Measurements from ENCODE around the gene STAP1.

The STAP1 gene

DNA sequence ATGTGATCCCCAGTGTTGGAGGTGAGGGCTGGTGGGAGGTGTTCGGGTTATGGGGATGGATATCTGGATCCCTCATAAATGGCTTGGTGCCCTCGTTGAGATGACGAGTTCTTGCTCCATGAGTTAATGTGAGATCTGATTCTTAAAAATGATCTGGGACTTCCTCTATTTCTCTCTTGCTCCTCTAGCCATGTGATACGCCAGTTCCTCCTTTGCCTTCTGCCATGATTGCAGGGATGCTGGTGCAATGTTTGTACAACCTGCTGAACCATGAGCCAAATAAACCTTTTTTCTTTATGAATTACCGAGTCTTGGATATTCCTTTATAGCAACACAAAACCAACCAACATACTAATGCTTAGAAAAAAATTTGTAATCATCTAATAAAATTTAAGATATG, 56.6 kb downstream of the STAP1 start:
- Histone ChIP-seq H3K27me3 (no peaks in the 10 kb centered on the region), H3K27ac (no peak overlapping the region), H3K9me3 (no peaks in the 10 kb centered on the region), H3K4me1 (ENCODE audit: control insufficient read depth in 1 of 2, insufficient read depth in 1 of 2, low read depth in 1 of 2, low read length in 1 of 2) (no peaks in the 10 kb centered on the region), H3K36me3 (peaks cover 21% of the 10 kb centered on the region), H3K4me3 (ENCODE audit: low read depth in 1 of 2, low read length in 1 of 2) (no peak overlapping the region)
- TF ChIP-seq, protein P1, sequence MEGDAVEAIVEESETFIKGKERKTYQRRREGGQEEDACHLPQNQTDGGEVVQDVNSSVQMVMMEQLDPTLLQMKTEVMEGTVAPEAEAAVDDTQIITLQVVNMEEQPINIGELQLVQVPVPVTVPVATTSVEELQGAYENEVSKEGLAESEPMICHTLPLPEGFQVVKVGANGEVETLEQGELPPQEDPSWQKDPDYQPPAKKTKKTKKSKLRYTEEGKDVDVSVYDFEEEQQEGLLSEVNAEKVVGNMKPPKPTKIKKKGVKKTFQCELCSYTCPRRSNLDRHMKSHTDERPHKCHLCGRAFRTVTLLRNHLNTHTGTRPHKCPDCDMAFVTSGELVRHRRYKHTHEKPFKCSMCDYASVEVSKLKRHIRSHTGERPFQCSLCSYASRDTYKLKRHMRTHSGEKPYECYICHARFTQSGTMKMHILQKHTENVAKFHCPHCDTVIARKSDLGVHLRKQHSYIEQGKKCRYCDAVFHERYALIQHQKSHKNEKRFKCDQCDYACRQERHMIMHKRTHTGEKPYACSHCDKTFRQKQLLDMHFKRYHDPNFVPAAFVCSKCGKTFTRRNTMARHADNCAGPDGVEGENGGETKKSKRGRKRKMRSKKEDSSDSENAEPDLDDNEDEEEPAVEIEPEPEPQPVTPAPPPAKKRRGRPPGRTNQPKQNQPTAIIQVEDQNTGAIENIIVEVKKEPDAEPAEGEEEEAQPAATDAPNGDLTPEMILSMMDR (IDR thresholded peaks at IDR 0.05) = no peak

GRCh38 chr4:67616478-67616877, 58.0 kb downstream of the STAP1 start:
- Histone ChIP-seq H3K4me1 (ENCODE audit: control insufficient read depth in 1 of 2, insufficient read depth in 1 of 2, low read depth in 1 of 2, low read length in 1 of 2) (no peaks in the 10 kb centered on the region), H3K27me3 (no peaks in the 10 kb centered on the region), H3K36me3 (peaks cover 34% of the 10 kb centered on the region), H3K9me3 (no peaks in the 10 kb centered on the region), H3K27ac (no peak overlapping the region), H3K4me3 (ENCODE audit: low read depth in 1 of 2, low read length in 1 of 2) (no peak overlapping the region)
- TF ChIP-seq, protein P1 (IDR thresholded peaks at IDR 0.05) = no peak

DNA sequence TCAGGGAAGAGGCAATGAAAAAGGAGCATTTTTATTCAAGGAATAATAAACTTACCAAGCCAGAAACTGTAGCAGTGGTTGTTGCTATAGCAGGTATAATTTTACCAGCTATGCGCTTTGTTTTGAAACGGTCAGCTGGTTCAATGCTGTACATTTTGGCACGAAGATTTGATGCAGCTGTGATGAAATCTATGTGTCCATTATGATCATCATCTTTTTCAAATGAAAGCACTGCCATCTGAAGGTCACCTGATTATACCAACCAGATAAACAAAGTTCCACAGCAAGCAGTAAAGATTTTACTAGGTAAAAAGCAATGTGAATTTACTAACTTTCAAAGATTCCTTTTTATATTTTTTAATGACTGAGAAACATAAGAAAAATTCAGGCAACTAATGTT, 66.4 kb downstream of the STAP1 start:
- Histone ChIP-seq H3K9me3 (no peaks in the 10 kb centered on the region), H3K4me3 (ENCODE audit: low read depth in 1 of 2, low read length in 1 of 2) (no peak overlapping the region), H3K27ac (no peak overlapping the region), H3K4me1 (ENCODE audit: control insufficient read depth in 1 of 2, insufficient read depth in 1 of 2, low read depth in 1 of 2, low read length in 1 of 2) (no peaks in the 10 kb centered on the region), H3K36me3 (peaks cover 85% of the 10 kb centered on the region), H3K27me3 (no peaks in the 10 kb centered on the region)
- TF ChIP-seq, protein P1 (IDR thresholded peaks at IDR 0.05) = no peak

DNA sequence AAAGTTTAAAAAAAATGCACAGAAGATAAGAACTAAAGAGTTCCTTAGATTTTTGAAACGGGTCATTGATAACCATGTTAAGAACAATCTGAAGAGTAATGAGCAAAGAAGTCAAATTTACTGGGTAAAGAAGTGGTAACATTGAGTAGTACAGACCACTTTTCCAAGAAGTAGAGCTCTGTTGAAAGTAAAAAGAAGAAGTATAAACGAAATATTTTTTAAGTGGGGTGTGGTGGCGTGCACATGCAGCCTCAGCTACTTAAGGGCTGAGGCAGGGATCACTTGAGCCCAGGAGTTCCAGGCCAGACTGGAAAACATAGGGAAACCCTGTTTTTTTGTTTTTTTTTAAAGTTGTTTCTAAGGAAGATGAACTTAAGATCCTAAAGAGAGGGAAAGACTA, 74.0 kb downstream of the STAP1 start:
- Histone ChIP-seq H3K4me1 (ENCODE audit: control insufficient read depth in 1 of 2, insufficient read depth in 1 of 2, low read depth in 1 of 2, low read length in 1 of 2) (no peaks in the 10 kb centered on the region), H3K4me3 (ENCODE audit: low read depth in 1 of 2, low read length in 1 of 2) (no peak overlapping the region), H3K9me3 (no peaks in the 10 kb centered on the region), H3K27ac (no peak overlapping the region), H3K27me3 (no peaks in the 10 kb centered on the region), H3K36me3 (peaks cover 83% of the 10 kb centered on the region)
- TF ChIP-seq, protein P1 (IDR thresholded peaks at IDR 0.05) = no peak

DNA sequence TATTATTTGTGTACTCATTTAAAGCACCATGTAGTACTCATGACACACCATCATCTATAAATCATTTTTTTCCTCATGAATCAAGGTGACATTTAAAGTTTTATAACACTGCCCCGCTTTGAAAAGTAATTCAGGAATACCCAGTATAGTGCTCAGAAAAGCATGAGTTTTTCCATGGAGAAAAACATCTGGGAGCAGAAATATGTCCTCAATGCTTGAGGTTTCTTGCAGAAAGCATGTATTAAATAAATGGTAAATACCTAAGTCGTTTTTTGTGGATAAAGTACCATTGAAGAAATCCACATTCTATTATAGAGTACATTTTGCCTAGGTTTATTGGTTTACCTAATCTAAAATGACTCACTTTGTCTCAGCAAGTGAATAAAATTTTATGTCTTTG, 76.2 kb downstream of the STAP1 start:
- H3K4me1 ChIP-seq (ENCODE audit: control insufficient read depth in 1 of 2, insufficient read depth in 1 of 2, low read depth in 1 of 2, low read length in 1 of 2) = peaks cover 0 to 5% of the 10 kb centered on the region in 2 experiments

More for the DNA sequence above, 76.2 kb downstream of the STAP1 start:
- Histone ChIP-seq H3K27me3 (no peaks in the 10 kb centered on the region), H3K36me3 (peaks cover 84% of the 10 kb centered on the region), H3K4me3 (ENCODE audit: low read depth in 1 of 2, low read length in 1 of 2) (no peak overlapping the region), H3K9me3 (no peaks in the 10 kb centered on the region), H3K27ac (no peak overlapping the region)
- TF ChIP-seq, protein P1 (IDR thresholded peaks at IDR 0.05) = no peak

All from neutrophil (primary cell).